ENCODE measurements around the gene F2R. TPM values are rescaled to one million over a fixed set of nuclear protein-coding genes. Genes with fewer than 3 reads are reported as not detected.

The F2R gene
- total and polyA plus RNA-seq, 2 of the 4 experiments (the other 2 are of a cell fraction), result 85.7 to 147 TPM

DNA sequence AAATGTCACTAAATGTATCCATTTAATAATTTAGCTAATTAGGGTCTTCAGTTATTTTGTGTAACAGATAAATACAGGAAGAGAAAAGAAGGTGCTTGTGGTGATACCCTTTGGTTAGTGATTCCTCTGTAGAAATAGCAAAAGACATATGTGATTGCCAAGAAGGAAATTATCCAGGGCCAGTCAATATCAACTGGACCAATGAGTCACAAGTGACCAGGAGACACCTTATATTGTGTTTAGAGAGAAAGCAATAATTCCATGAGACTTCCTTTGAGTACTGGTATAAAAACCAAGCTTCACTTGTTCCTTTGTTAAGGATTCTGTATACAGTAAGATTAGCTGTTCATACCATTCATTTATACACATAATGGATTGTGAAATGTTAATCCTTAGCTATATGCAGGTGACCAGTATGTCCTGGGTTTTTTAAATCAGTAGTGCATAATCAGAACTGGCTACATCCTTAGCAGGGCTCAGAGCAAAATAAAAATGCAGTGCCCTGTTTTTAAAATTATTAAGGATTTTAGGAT lies 11.7 kb upstream of the F2R start:
- Histone ChIP-seq H3K9ac (ENCODE audit: low read depth, low read length) (no peak overlapping the region), H2AK5ac (ENCODE audit: low read depth, low read length) (no peak overlapping the region), H2BK15ac (ENCODE audit: low read depth, low read length) (no peak overlapping the region), H3K4me1 (ENCODE audit: control insufficient read depth, insufficient read depth, low read length) (peaks cover 17% of the 10 kb centered on the region), H4K8ac (ENCODE audit: low read depth in 2 of 2, low read length in 2 of 2) (peak overlapping the region in 1 of 2 experiments; percentile 37; a peak in 2 of 4 replicates), H3K4me3 (ENCODE audit: insufficient read depth, low read depth, low read length) (no peak overlapping the region), H3K14ac (replicated peaks; ENCODE audit: low read depth, low read length) (no peak overlapping the region), H3K27ac (ENCODE audit: insufficient read depth, low read length) (no peak overlapping the region), H3K4me2 (ENCODE audit: low read depth, low read length) (no peak overlapping the region), H3K9me3 (ENCODE audit: control insufficient read depth, insufficient read depth, low read length) (no peaks in the 10 kb centered on the region), H2BK20ac (ENCODE audit: low read depth, low read length) (no peak overlapping the region), H4K91ac (ENCODE audit: insufficient read depth, low read depth, low read length) (no peak overlapping the region), H3K9me1 (ENCODE audit: insufficient read depth, low read length) (0 out of 2 replicates have a peak, but pooled peaks cover 4% of the 10 kb centered on the region), H4K20me1 (ENCODE audit: insufficient read depth, low read length) (no peaks in the 10 kb centered on the region), H2BK120ac (ENCODE audit: low read depth, low read length) (no peak overlapping the region), H3K27me3 (ENCODE audit: control insufficient read depth, insufficient read depth, low read length) (no peaks in the 10 kb centered on the region), H2AFZ (replicated peaks; ENCODE audit: low read length, poor library complexity) (no peak overlapping the region), H3K36me3 (ENCODE audit: control insufficient read depth, insufficient read depth, low read length) (no peaks in the 10 kb centered on the region), H2BK5ac (ENCODE audit: low read depth, low read length, poor library complexity, severe bottlenecking) (no peak overlapping the region), H3K23ac (ENCODE audit: low read depth, low read length) (no peak overlapping the region), H4K5ac (ENCODE audit: low read depth, low read length) (no peak overlapping the region), H2AK9ac (replicated peaks; ENCODE audit: low read depth, low read length, poor library complexity) (no peak overlapping the region), H3K56ac (ENCODE audit: extremely low read depth, insufficient read depth, low read length) (no peak overlapping the region), H3K4ac (ENCODE audit: low read depth, low read length) (no peak overlapping the region), H3K79me1 (ENCODE audit: low read depth in 1 of 2, low read length in 2 of 2) (no peaks in the 10 kb centered on the region), H3K18ac (ENCODE audit: low read depth, low read length) (no peak overlapping the region)
- intact Hi-C loops (cut with micrococcal nuclease), result no loop called here
- peak; percentile 15 for ATAC-seq (ENCODE audit: low read depth)
- dilution Hi-C loops (cut with HindIII; ENCODE audit: low sequenced_read_pairs, unreplicated experiment), result no loop called here
- in situ Hi-C loops (cut with MboI; ENCODE audit: low sequenced_read_pairs), result no loop called here
- CTCF ChIA-PET, result interaction anchor here (1.1 kb wide), 1 partner anchor 15 kb away, joined by 3 read pairs; no protein-coding TSS in a partner anchor
- no TSS peak for BruUV-seq (replicated peaks)
- peak; percentile 51 for DNase-seq
- TF ChIP-seq CEBPB (IDR thresholded peaks at IDR 0.05; ENCODE audit: low read depth, low read length) (peak; percentile 33; the same call in 1 of the 2 replicates), RFX5 (IDR thresholded peaks at IDR 0.05; ENCODE audit: low read depth, low read length) (no peak)
- TF ChIP-seq, protein P1, sequence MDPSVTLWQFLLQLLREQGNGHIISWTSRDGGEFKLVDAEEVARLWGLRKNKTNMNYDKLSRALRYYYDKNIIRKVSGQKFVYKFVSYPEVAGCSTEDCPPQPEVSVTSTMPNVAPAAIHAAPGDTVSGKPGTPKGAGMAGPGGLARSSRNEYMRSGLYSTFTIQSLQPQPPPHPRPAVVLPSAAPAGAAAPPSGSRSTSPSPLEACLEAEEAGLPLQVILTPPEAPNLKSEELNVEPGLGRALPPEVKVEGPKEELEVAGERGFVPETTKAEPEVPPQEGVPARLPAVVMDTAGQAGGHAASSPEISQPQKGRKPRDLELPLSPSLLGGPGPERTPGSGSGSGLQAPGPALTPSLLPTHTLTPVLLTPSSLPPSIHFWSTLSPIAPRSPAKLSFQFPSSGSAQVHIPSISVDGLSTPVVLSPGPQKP (IDR thresholded peaks at IDR 0.05; ENCODE audit: borderline replicate concordance, low read depth, low read length), result no peak
- TF ChIP-seq, protein P2, sequence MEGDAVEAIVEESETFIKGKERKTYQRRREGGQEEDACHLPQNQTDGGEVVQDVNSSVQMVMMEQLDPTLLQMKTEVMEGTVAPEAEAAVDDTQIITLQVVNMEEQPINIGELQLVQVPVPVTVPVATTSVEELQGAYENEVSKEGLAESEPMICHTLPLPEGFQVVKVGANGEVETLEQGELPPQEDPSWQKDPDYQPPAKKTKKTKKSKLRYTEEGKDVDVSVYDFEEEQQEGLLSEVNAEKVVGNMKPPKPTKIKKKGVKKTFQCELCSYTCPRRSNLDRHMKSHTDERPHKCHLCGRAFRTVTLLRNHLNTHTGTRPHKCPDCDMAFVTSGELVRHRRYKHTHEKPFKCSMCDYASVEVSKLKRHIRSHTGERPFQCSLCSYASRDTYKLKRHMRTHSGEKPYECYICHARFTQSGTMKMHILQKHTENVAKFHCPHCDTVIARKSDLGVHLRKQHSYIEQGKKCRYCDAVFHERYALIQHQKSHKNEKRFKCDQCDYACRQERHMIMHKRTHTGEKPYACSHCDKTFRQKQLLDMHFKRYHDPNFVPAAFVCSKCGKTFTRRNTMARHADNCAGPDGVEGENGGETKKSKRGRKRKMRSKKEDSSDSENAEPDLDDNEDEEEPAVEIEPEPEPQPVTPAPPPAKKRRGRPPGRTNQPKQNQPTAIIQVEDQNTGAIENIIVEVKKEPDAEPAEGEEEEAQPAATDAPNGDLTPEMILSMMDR (conservative IDR thresholded peaks at IDR 0.05; ENCODE audit: low read depth, low read length), result no peak
- POLR2A ChIA-PET (ENCODE audit: unreplicated experiment), result interaction anchor here (1.0 kb wide), 1 partner anchor 15 kb away, joined by 3 read pairs; no protein-coding TSS in a partner anchor

Measured in IMR-90 (cell line).